Effector memory CD4-positive, alpha-beta T cell (primary cell): ENCODE data around the gene SLC52A1.
A peak's percentile ranks its signal among the peaks of the same experiment; 100 is the strongest.

Experiments used
- DNase-seq, 3 donors: peaks; one replicate each; pipeline ENCODE4 v3.0.0-alpha.2; 2020
- H3K27ac ChIP-seq: 2 replicates; pipeline ENCODE4 v1.7.0; 2013; ENCODE audit warnings: mild to moderate bottlenecking, low read length, moderate library complexity; ENCODE audit not compliant: insufficient read depth, poor library complexity, severe bottlenecking
- H3K27me3 ChIP-seq: replicated peaks from 2 replicates; pipeline ENCODE4 v1.7.0; 2013; ENCODE audit warnings: mild to moderate bottlenecking, low read length; ENCODE audit not compliant: insufficient read depth, control insufficient read depth, poor library complexity, severe bottlenecking
- H3K36me3 ChIP-seq: 2 replicates; pipeline ENCODE4 v1.7.0; 2013; ENCODE audit warnings: mild to moderate bottlenecking, low read length, moderate library complexity; ENCODE audit not compliant: control insufficient read depth, insufficient read depth
- H3K4me1 ChIP-seq: 2 replicates; pipeline ENCODE4 v1.7.0; 2013; ENCODE audit warnings: low read length, mild to moderate bottlenecking; ENCODE audit not compliant: control insufficient read depth, insufficient read depth, poor library complexity, severe bottlenecking
- H3K4me3 ChIP-seq: 2 replicates; pipeline ENCODE4 v1.7.0; 2013; ENCODE audit warnings: low read length, low read depth, mild to moderate bottlenecking; ENCODE audit not compliant: insufficient read depth, poor library complexity, severe bottlenecking
- H3K9me3 ChIP-seq: 2 replicates; pipeline ENCODE4 v1.7.0; 2013; ENCODE audit warnings: mild to moderate bottlenecking, low read length, moderate library complexity; ENCODE audit not compliant: control insufficient read depth

The SLC52A1 gene

GRCh38 chr17:5014357-5014756 lies 20.9 kb downstream of the SLC52A1 start:
- Histone ChIP-seq H3K36me3 (peaks cover 7% of the 10 kb centered on the region), H3K27me3 (no peaks in the 10 kb centered on the region), H3K27ac (no peak overlapping the region), H3K4me1 (no peaks in the 10 kb centered on the region), H3K4me3 (no peak overlapping the region), H3K9me3 (no peaks in the 10 kb centered on the region)
- no peak for DNase-seq

- H3K27ac ChIP-seq: no peak overlapping the region
- no peaks in the 10 kb centered on the region for H3K9me3 ChIP-seq
- H3K36me3 ChIP-seq: peaks cover 18% of the 10 kb centered on the region
- no peaks in the 10 kb centered on the region for H3K4me1 ChIP-seq
- H3K27me3 ChIP-seq: no peaks in the 10 kb centered on the region
- no peak for DNase-seq
- no peak overlapping the region for H3K4me3 ChIP-seq
These were observed 23.3 kb downstream of the SLC52A1 start for GRCh38 chr17:5011928-5012327.

- Histone ChIP-seq H3K36me3 (peaks cover 50% of the 10 kb centered on the region), H3K9me3 (no peaks in the 10 kb centered on the region), H3K4me1 (peaks cover 12% of the 10 kb centered on the region), H3K27ac (no peak overlapping the region), H3K27me3 (no peaks in the 10 kb centered on the region), H3K4me3 (no peak overlapping the region)
- DNase-seq: no peak
These were observed 31.9 kb downstream of the SLC52A1 start for GRCh38 chr17:5003214-5003867.

GRCh38 chr17:5002121-5002788 lies 33.0 kb downstream of the SLC52A1 start:
- no peaks in the 10 kb centered on the region for H3K27me3 ChIP-seq
- H3K36me3 ChIP-seq: peaks cover 42% of the 10 kb centered on the region
- no peak overlapping the region for H3K4me3 ChIP-seq
- no peak for DNase-seq
- no peaks in the 10 kb centered on the region for H3K9me3 ChIP-seq
- H3K27ac ChIP-seq: no peak overlapping the region
- peaks cover 14% of the 10 kb centered on the region for H3K4me1 ChIP-seq

GRCh38 chr17:5000237-5000639 lies 35.0 kb downstream of the SLC52A1 start:
- no peak for DNase-seq
- Histone ChIP-seq H3K27me3 (no peaks in the 10 kb centered on the region), H3K4me3 (no peak overlapping the region), H3K9me3 (no peaks in the 10 kb centered on the region), H3K27ac (no peak overlapping the region), H3K36me3 (peaks cover 34% of the 10 kb centered on the region), H3K4me1 (peaks cover 20% of the 10 kb centered on the region)

GRCh38 chr17:4999430-5000093 lies 35.7 kb downstream of the SLC52A1 start:
- Histone ChIP-seq H3K36me3 (peaks cover 27% of the 10 kb centered on the region), H3K27ac (peak overlapping the region; percentile 17), H3K4me3 (no peak overlapping the region)

GRCh38 chr17:4998732-4999429 lies 36.3 kb downstream of the SLC52A1 start:
- peaks cover 20% of the 10 kb centered on the region for H3K4me1 ChIP-seq
- H3K27ac ChIP-seq: peak overlapping the region; percentile 66

More at GRCh38 chr17:4999430-5000093, 35.7 kb downstream of the SLC52A1 start:
- peaks cover 20% of the 10 kb centered on the region for H3K4me1 ChIP-seq
- DNase-seq: no peak
- no peaks in the 10 kb centered on the region for H3K9me3 ChIP-seq
- H3K27me3 ChIP-seq: no peaks in the 10 kb centered on the region

GRCh38 chr17:4998027-4998731 lies 37.0 kb downstream of the SLC52A1 start:
- H3K9me3 ChIP-seq: no peaks in the 10 kb centered on the region
- DNase-seq: peak in 1 of 3 donors; percentile 11
- no peaks in the 10 kb centered on the region for H3K27me3 ChIP-seq
- H3K27ac ChIP-seq: peak overlapping the region; percentile 66
- H3K4me1 ChIP-seq: peaks cover 20% of the 10 kb centered on the region
- peak overlapping the region; percentile 80 for H3K4me3 ChIP-seq
- peaks cover 15% of the 10 kb centered on the region for H3K36me3 ChIP-seq

More at GRCh38 chr17:4998732-4999429, 36.3 kb downstream of the SLC52A1 start:
- peak overlapping the region; percentile 80 for H3K4me3 ChIP-seq
- no peak for DNase-seq
- H3K9me3 ChIP-seq: no peaks in the 10 kb centered on the region
- peaks cover 22% of the 10 kb centered on the region for H3K36me3 ChIP-seq
- H3K27me3 ChIP-seq: no peaks in the 10 kb centered on the region

GRCh38 chr17:4997302-4998026 lies 37.8 kb downstream of the SLC52A1 start, which contains the start of the genes INCA1 and KIF1C:
Gene INCA1, minus strand, starts transcription at chr17:4997522. Its CDS starts 3,085 bp downstream, at chr17:4994437.
Gene KIF1C, plus strand, starts transcription at chr17:4997950. Its CDS starts 2,297 bp downstream, at chr17:5000247.
- Histone ChIP-seq H3K4me3 (peak within 1 kb of the TSS; percentile 80), H3K27ac (peak within 1 kb of the TSS; percentile 66), H3K9me3 (no peaks in the 10 kb centered on the region), H3K36me3 (peaks cover 15% of the 10 kb centered on the region), H3K27me3 (no peaks in the 10 kb centered on the region), H3K4me1 (peaks cover 20% of the 10 kb centered on the region)
- DNase-seq: peak; percentile 80 to 85 (median 81)
